Smooth muscle cell of the brain vasculature (primary cell): Measurements from ENCODE around the gene ENGASE.
"Not testable (repeated sequence)": the region's sequence is repeated elsewhere in the genome, so short reads cannot be mapped to it uniquely, and the experiment has no call there.

ENCODE experiments used
- DNase-seq: peaks from one replicate; pipeline ENCODE4 v3.0.0-alpha.2; 2012; ENCODE audit warnings: low read depth, low spot score

ENGASE gene

GRCh38 chr17:79074649-79075445, at the start of gene ENGASE:
ENGASE (plus strand) TSS chr17:79074824; CDS start chr17:79074945, 121 bp downstream.
- DNase-seq: peak; percentile 57

GRCh38 chr17:79024901-79025737, 49.5 kb upstream of the ENGASE start:
- no peak for DNase-seq

- DNase-seq: no peak
Observed at GRCh38 chr17:79026376-79027273, 48.0 kb upstream of the ENGASE start.

- no peak for DNase-seq
Observed at GRCh38 chr17:79027274-79027924, 47.2 kb upstream of the ENGASE start.

- DNase-seq: no peak
Observed at GRCh38 chr17:79027925-79028491, 46.6 kb upstream of the ENGASE start.

GRCh38 chr17:79028496-79029326, 45.9 kb upstream of the ENGASE start:
- DNase-seq: no peak

- no peak for DNase-seq
Observed at GRCh38 chr17:79029327-79030009, 45.2 kb upstream of the ENGASE start.

- not testable (repeated sequence) for DNase-seq
Observed at GRCh38 chr17:79030636-79031035, 44.0 kb upstream of the ENGASE start.

GRCh38 chr17:79031996-79032875, 42.4 kb upstream of the ENGASE start:
- no peak for DNase-seq

- DNase-seq: no peak
Observed at GRCh38 chr17:79033046-79033616, 41.5 kb upstream of the ENGASE start.

- peak; percentile 62 for DNase-seq
Observed at GRCh38 chr17:79033741-79034501, 40.7 kb upstream of the ENGASE start.

- no peak for DNase-seq
Observed at GRCh38 chr17:79034931-79035485, 39.6 kb upstream of the ENGASE start.

GRCh38 chr17:79035686-79036085, 38.9 kb upstream of the ENGASE start:
- DNase-seq: no peak

- DNase-seq: no peak
Observed at GRCh38 chr17:79036181-79036580, 38.4 kb upstream of the ENGASE start.

GRCh38 chr17:79036596-79036995, 38.0 kb upstream of the ENGASE start:
- no peak for DNase-seq

GRCh38 chr17:79038545-79039135, 36.0 kb upstream of the ENGASE start:
- DNase-seq: no peak
